SK-N-SH treated with all-trans-retinoic acid at 6 μM for 48 hours (cell line): ENCODE data around the gene MSH6.

Source experiments
- ATAC-seq: fragments of 200-7000 bp; cut with Tn5 transposase; 3 replicates; pipeline ENCODE4 v1.9.1; 2020; ENCODE audit warnings: mild to moderate bottlenecking, moderate library complexity
- ARNTL ChIP-seq: fragments of 450-650 bp; formaldehyde crosslinking; IDR thresholded peaks from 2 replicates; pipeline ENCODE4 v1.5.0; 2020; ENCODE audit warnings: low read depth, mild to moderate bottlenecking, moderate library complexity, borderline replicate concordance
- BACH2 ChIP-seq: fragments of 250-450 bp; sonication (Bioruptor Pico); IDR thresholded peaks from 2 replicates; pipeline ENCODE4 v1.9.0; 2021; ENCODE audit warnings: mild to moderate bottlenecking, borderline replicate concordance
- CREB5 ChIP-seq: fragments of 250-450 bp; sonication (Bioruptor Pico); IDR thresholded peaks from 2 replicates; pipeline ENCODE4 v1.5.1; 2020; ENCODE audit warnings: low read depth, mild to moderate bottlenecking, moderate library complexity
- CSDC2 ChIP-seq: fragments of 250-450 bp; sonication (Bioruptor Pico); IDR thresholded peaks from 2 replicates; pipeline ENCODE4 v1.5.0; 2020; ENCODE audit warnings: mild to moderate bottlenecking, moderate library complexity
- CSRNP3 ChIP-seq: fragments of 250-450 bp; sonication (Bioruptor Pico); IDR thresholded peaks from 2 replicates; pipeline ENCODE4 v1.5.1; 2021; ENCODE audit warnings: mild to moderate bottlenecking, moderate library complexity
- ESRRG ChIP-seq: fragments of 250-450 bp; sonication (Bioruptor Pico); IDR thresholded peaks from 2 replicates; pipeline ENCODE4 v1.6.1; 2021; ENCODE audit warnings: mild to moderate bottlenecking
- GLIS3 ChIP-seq: fragments of 250-450 bp; sonication (Bioruptor Pico); IDR thresholded peaks from 2 replicates; pipeline ENCODE4 v1.5.0; 2020; ENCODE audit warnings: mild to moderate bottlenecking, moderate library complexity
- ISL1 ChIP-seq: fragments of 250-450 bp; sonication (Bioruptor Pico); IDR thresholded peaks from 2 replicates; pipeline ENCODE4 v2.1.2; 2022; ENCODE audit warnings: mild to moderate bottlenecking, moderate library complexity
- OSR1 ChIP-seq: fragments of 250-450 bp; sonication (Bioruptor Pico); IDR thresholded peaks from 2 replicates; pipeline ENCODE4 v1.8.0; 2022; ENCODE audit warnings: moderate library complexity, mild to moderate bottlenecking, inconsistent platforms
- PATZ1 ChIP-seq: fragments of 250-450 bp; sonication (Bioruptor Pico); IDR thresholded peaks from 2 replicates; pipeline ENCODE4 v1.8.0; 2020; ENCODE audit warnings: mild to moderate bottlenecking, moderate library complexity, borderline replicate concordance
- POU6F1 ChIP-seq: fragments of 250-450 bp; sonication (Bioruptor Pico); IDR thresholded peaks from 2 replicates; pipeline ENCODE4 v1.8.0; 2021; ENCODE audit warnings: low read depth, mild to moderate bottlenecking, moderate library complexity, borderline replicate concordance
- PPARA ChIP-seq: fragments of 250-450 bp; sonication (Bioruptor Pico); IDR thresholded peaks from 2 replicates; pipeline ENCODE4 v1.5.0; 2020; ENCODE audit warnings: mild to moderate bottlenecking, borderline replicate concordance
- RARB ChIP-seq: fragments of 250-450 bp; sonication (Bioruptor Pico); IDR thresholded peaks from 2 replicates; pipeline ENCODE4 v1.8.0; 2021; ENCODE audit warnings: mild to moderate bottlenecking, moderate library complexity
- SNAI2 ChIP-seq: fragments of 250-450 bp; sonication (Bioruptor Pico); IDR thresholded peaks from 2 replicates; pipeline ENCODE4 v1.5.0; 2020; ENCODE audit warnings: mild to moderate bottlenecking, moderate library complexity
- TCF4 ChIP-seq: fragments of 250-450 bp; sonication (Bioruptor Pico); IDR thresholded peaks from 2 replicates; pipeline ENCODE4 v1.8.0; 2021; ENCODE audit warnings: mild to moderate bottlenecking, moderate library complexity, borderline replicate concordance
- TOX ChIP-seq: fragments of 250-450 bp; sonication (Bioruptor Pico); IDR thresholded peaks from 2 replicates; pipeline ENCODE4 v1.8.0; 2021; ENCODE audit warnings: mild to moderate bottlenecking, moderate library complexity, borderline replicate concordance
- TSHZ2 ChIP-seq: fragments of 250-450 bp; sonication (Bioruptor Pico); IDR thresholded peaks from 2 replicates; pipeline ENCODE4 v1.5.0; 2020; ENCODE audit warnings: mild to moderate bottlenecking, moderate library complexity
- ZC3H10 ChIP-seq: fragments of 250-450 bp; sonication (Bioruptor Pico); IDR thresholded peaks from 2 replicates; pipeline ENCODE4 v1.5.1; 2021; ENCODE audit warnings: mild to moderate bottlenecking, moderate library complexity
- ZFP3 ChIP-seq: fragments of 250-450 bp; sonication (Bioruptor Pico); IDR thresholded peaks from 2 replicates; pipeline ENCODE4 v1.5.0; 2020; ENCODE audit warnings: mild to moderate bottlenecking, moderate library complexity
- ZFP30 ChIP-seq: fragments of 450-650 bp; formaldehyde crosslinking; IDR thresholded peaks from 2 replicates; pipeline ENCODE4 v1.5.0; 2022; ENCODE audit warnings: mild to moderate bottlenecking, moderate library complexity
- ZNF565 ChIP-seq: fragments of 450-650 bp; formaldehyde crosslinking; conservative IDR thresholded peaks from 2 replicates; pipeline ENCODE4 v1.5.0; 2020; ENCODE audit warnings: low read depth, mild to moderate bottlenecking, moderate library complexity
- ZNF70 ChIP-seq: fragments of 450-650 bp; formaldehyde crosslinking; IDR thresholded peaks from 2 replicates; pipeline ENCODE4 v1.5.0; 2020; ENCODE audit warnings: mild to moderate bottlenecking, moderate library complexity
- ZNF8 ChIP-seq: fragments of 450-650 bp; formaldehyde crosslinking; IDR thresholded peaks from 2 replicates; pipeline ENCODE4 v1.5.0; 2020; ENCODE audit warnings: mild to moderate bottlenecking, moderate library complexity

The MSH6 gene

GRCh38 chr2:47782671-47783485 is at the start of gene MSH6:
Gene MSH6 (plus strand): TSS chr2:47783145. CDS start chr2:47783234, 89 bp downstream.
- peak; percentile 28; the same call in 1 of the 2 replicates for TF ChIP-seq ZFP30 (CRISPR knock-in tag)
- TF ChIP-seq ZNF565 = 0 out of 2 replicates have a peak, but pooled peaks have one; percentile 67
- TF ChIP-seq ZFP3 (CRISPR knock-in tag) = 0 out of 2 replicates have a peak, but pooled peaks have one; percentile 22
- TF ChIP-seq CSDC2 (CRISPR knock-in tag) = no peak
- TF ChIP-seq ARNTL (CRISPR knock-in tag) = no peak
- TF ChIP-seq ZC3H10 (CRISPR knock-in tag) = no peak
- no peak for TF ChIP-seq TCF4
- TF ChIP-seq PPARA (CRISPR knock-in tag) = no peak
- no peak for TF ChIP-seq POU6F1
- TF ChIP-seq TOX (CRISPR knock-in tag) = no peak
- TF ChIP-seq OSR1 (CRISPR knock-in tag) = no peak
- TF ChIP-seq GLIS3 (CRISPR knock-in tag) = peak; percentile 75; the same call in 1 of the 2 replicates
- peak; percentile 25; the same call in 1 of the 2 replicates for TF ChIP-seq SNAI2
- no peak for TF ChIP-seq CREB5 (CRISPR knock-in tag)
- peak; percentile 24; the same call in 1 of the 2 replicates for TF ChIP-seq TSHZ2 (CRISPR knock-in tag)
- TF ChIP-seq ISL1 (CRISPR knock-in tag) = no peak
- TF ChIP-seq ZNF8 (CRISPR knock-in tag) = no peak
- no peak for TF ChIP-seq ZNF70 (CRISPR knock-in tag)
- TF ChIP-seq ESRRG (CRISPR knock-in tag) = no peak
- TF ChIP-seq BACH2 = no peak
- no peak for TF ChIP-seq RARB (CRISPR knock-in tag)
- no peak for TF ChIP-seq CSRNP3 (CRISPR knock-in tag)
- TF ChIP-seq PATZ1 (CRISPR knock-in tag) = peak; percentile 49; the same call in 1 of the 2 replicates
- TF ChIP-seq, all 23 proteins: peak for 7
- ATAC-seq = peak; percentile 86
